ENCODE measurements around the gene PDE1C. TPM values are rescaled to one million over a fixed set of nuclear protein-coding genes. Genes with fewer than 3 reads are reported as not detected.
A peak's percentile ranks its signal among the peaks of the same experiment; 100 is the strongest.

PDE1C gene
- polyA plus RNA-seq, 1 of the 3 experiments (the other 2 are of a cell fraction) = 4.6 TPM

- no peak overlapping the region for H2AFZ ChIP-seq (ENCODE audit: low read depth)
- ChIA-PET POLR2A (interaction anchor here (0.6 kb wide), 1 partner anchor 64 kb away, joined by 3 read pairs; no protein-coding TSS in a partner anchor), CTCF (no interaction called here)
- no peaks in the 10 kb centered on the region for H3K36me3 ChIP-seq (replicated peaks in 1 of 2; ENCODE audit: control insufficient read depth in 1 of 2, insufficient read depth in 2 of 2, low read length in 1 of 2)
- H3K4me2 ChIP-seq = no peak overlapping the region
- TF ChIP-seq CTCF (IDR thresholded peaks at IDR 0.05) (no peak), REST (IDR thresholded peaks at IDR 0.05; ENCODE audit: low read depth, low read length) (no peak), FOSL2 (IDR thresholded peaks at IDR 0.05; ENCODE audit: borderline replicate concordance, low read depth) (no peak), POLR2AphosphoS5 (IDR thresholded peaks at IDR 0.05; ENCODE audit: low read depth, low read length) (no peak), GATA2 (CRISPR knock-in tag; IDR thresholded peaks at IDR 0.05) (no peak), PBX3 (IDR thresholded peaks at IDR 0.05) (no peak), MEF2A (IDR thresholded peaks at IDR 0.05; ENCODE audit: borderline replicate concordance, low read depth) (no peak), RFX5 (IDR thresholded peaks at IDR 0.05; ENCODE audit: low read length) (no peak), TCF12 (IDR thresholded peaks at IDR 0.05) (no peak), TAF1 (IDR thresholded peaks at IDR 0.05; ENCODE audit: borderline replicate concordance, low read depth, low read length) (no peak), SIN3A (IDR thresholded peaks at IDR 0.05; ENCODE audit: borderline replicate concordance, low read depth, low read length) (no peak), CHD2 (IDR thresholded peaks at IDR 0.05; ENCODE audit: low read length, partially characterized antibody) (no peak), ELF1 (IDR thresholded peaks at IDR 0.05) (no peak), MXI1 (IDR thresholded peaks at IDR 0.05; ENCODE audit: low read depth, low read length) (no peak), FOXJ3 (CRISPR knock-in tag; IDR thresholded peaks at IDR 0.05) (no peak), MAX (IDR thresholded peaks at IDR 0.05; ENCODE audit: low read depth) (no peak), TEAD4 (IDR thresholded peaks at IDR 0.05; ENCODE audit: borderline replicate concordance, insufficient read depth) (no peak)
- H3K27ac ChIP-seq (ENCODE audit: low read depth in 2 of 2, low read length in 1 of 2) = peak overlapping the region in 1 of 2 experiments; percentile 39; a peak in 1 of 4 replicates
- DNase-seq = no peak
- H3K4me3 ChIP-seq (ENCODE audit: low read depth in 2 of 2, low read length in 1 of 2) = no peak overlapping the region
- H3K27me3 ChIP-seq (ENCODE audit: insufficient read depth) = no peaks in the 10 kb centered on the region; the same call in 1 of the 2 replicates
- WGBS (ENCODE audit: low lambda C conversion rate) = 4% methylated on average over 3 of the region's 3 CpGs
- no peaks in the 10 kb centered on the region for H3K9me3 ChIP-seq
- H3F3A ChIP-seq (replicated peaks; ENCODE audit: insufficient read depth) = no peaks in the 10 kb centered on the region
- H4K20me1 ChIP-seq (ENCODE audit: insufficient read depth) = no peaks in the 10 kb centered on the region
- H3K9ac ChIP-seq = no peak overlapping the region
- H3K9me2 ChIP-seq = no peaks in the 10 kb centered on the region
- peaks cover 0 to 2% of the 10 kb centered on the region in 2 experiments; a peak in 2 of 4 replicates for H3K4me1 ChIP-seq (ENCODE audit: control insufficient read depth in 1 of 2, insufficient read depth in 2 of 2, low read depth in 1 of 2, low read length in 1 of 2)
- H3K79me2 ChIP-seq (ENCODE audit: insufficient read depth) = no peaks in the 10 kb centered on the region
Observed at GRCh38 chr7:31892099-31892829, 177.9 kb downstream of the PDE1C start.

Measured in SK-N-SH (cell line).